Activated CD4-positive, alpha-beta T cell treated with anti-CD3 and anti-CD28 coated beads for 4 hours (primary cell): ENCODE measurements around the gene RBM7.

Source experiments
- DNase-seq, 2 donors: peaks; one replicate each; pipeline ENCODE4 v3.0.0-alpha.2; 2020

The RBM7 gene

GRCh38 chr11:114449845-114450244 lies 49.4 kb downstream of the RBM7 start:
- DNase-seq: no peak

DNA sequence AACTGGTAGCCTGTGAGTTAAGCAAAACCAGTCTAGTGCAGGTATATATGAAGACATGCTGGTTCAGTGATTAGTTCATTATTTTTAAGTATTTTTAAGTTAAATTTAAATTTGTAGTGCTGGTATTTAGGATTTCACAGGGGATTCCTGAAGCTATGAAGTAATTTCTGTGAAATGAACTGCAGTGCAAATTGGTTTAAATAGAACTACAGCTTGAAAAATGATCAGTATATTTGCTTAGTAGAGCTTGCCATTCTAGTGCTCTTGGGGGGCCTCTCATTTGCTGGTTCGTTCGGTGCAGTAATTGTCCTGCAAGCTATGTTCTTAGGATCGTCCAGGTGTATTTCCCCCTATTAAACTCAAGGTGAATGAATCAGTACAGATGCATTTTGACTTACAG lies 51.9 kb downstream of the RBM7 start:
- DNase-seq: no peak
